OCI-LY7 (cell line): ENCODE measurements around the gene UBE2H. TPM values are rescaled to one million over a fixed set of nuclear protein-coding genes. Genes with fewer than 3 reads are reported as not detected.

Experiments used
- BruUV-seq: library from RNA; stranded (reverse); fragments of 400-500 nt; replicated peaks from 2 replicates; lab custom pipeline; 2021; lab: Mats Ljungman, UMichigan
- CTCF ChIA-PET: fragments of 300-600 bp; sonication (Branson Sonifier 250); formaldehyde crosslinking; loops from one replicate; lab custom pipeline; 2022; ENCODE audit warnings: antibody characterized with exemption; ENCODE audit not compliant: unreplicated experiment; lab: Charles Lee
- POLR2A ChIA-PET: fragments of 300-600 bp; sonication (Branson Sonifier 250); formaldehyde crosslinking; loops from one replicate; lab custom pipeline; 2022; ENCODE audit warnings: antibody characterized with exemption; lab: Charles Lee
- DNase-seq: peaks from one replicate; pipeline ENCODE4 v3.0.0-alpha.2; 2015; ENCODE audit warnings: low spot score
- H2AFZ ChIP-seq: fragments of 200-600 bp; sonication (generic), shearing (Covaris generic); 2 replicates; pipeline ENCODE4 v1.6.1; 2014; ENCODE audit warnings: mild to moderate bottlenecking, antibody characterized with exemption, low read length, moderate library complexity
- H3K27ac ChIP-seq: fragments of 200-600 bp; sonication (generic); 2 replicates; pipeline ENCODE4 v1.5.1; 2014; ENCODE audit warnings: mixed run types, low read depth, mild to moderate bottlenecking, moderate library complexity, low read length, inconsistent platforms; ENCODE audit not compliant: poor library complexity, severe bottlenecking
- H3K36me3 ChIP-seq: fragments of 200-600 bp; sonication (generic); 2 replicates; pipeline ENCODE4 v1.6.1; 2014; ENCODE audit warnings: mild to moderate bottlenecking, antibody characterized with exemption, low read length, moderate library complexity, mixed read lengths; ENCODE audit not compliant: insufficient read depth
- H3K4me1 ChIP-seq: fragments of 200-600 bp; sonication (generic); 2 replicates; pipeline ENCODE4 v1.5.1; 2014; ENCODE audit warnings: mild to moderate bottlenecking, low read length; ENCODE audit not compliant: insufficient read depth, poor library complexity, severe bottlenecking
- H3K4me2 ChIP-seq: fragments of 200-600 bp; sonication (generic); 2 replicates; pipeline ENCODE4 v1.6.1; 2014; ENCODE audit warnings: mild to moderate bottlenecking, low read length
- H3K4me3 ChIP-seq: fragments of 200-600 bp; sonication (generic); 2 replicates; pipeline ENCODE4 v1.5.1; 2014; ENCODE audit warnings: mild to moderate bottlenecking, low read depth, low read length; ENCODE audit not compliant: poor library complexity, severe bottlenecking
- H3K79me2 ChIP-seq: fragments of 200-600 bp; sonication (generic); 2 replicates; pipeline ENCODE4 v1.6.1; 2016; ENCODE audit warnings: low read depth, mild to moderate bottlenecking, low read length, moderate library complexity, mixed read lengths; ENCODE audit not compliant: insufficient read depth
- H3K9me2 ChIP-seq: fragments of 200-600 bp; sonication (generic); 2 replicates; pipeline ENCODE4 v1.6.1; 2016; ENCODE audit warnings: mild to moderate bottlenecking, low read length, mixed read lengths; ENCODE audit not compliant: insufficient read depth
- H3K9me3 ChIP-seq: fragments of 200-600 bp; sonication (generic); 2 replicates; pipeline ENCODE4 v1.6.1; 2014; ENCODE audit warnings: mild to moderate bottlenecking, mixed run types, low read length, mixed read lengths
- H4K20me1 ChIP-seq: fragments of 200-600 bp; sonication (generic); 2 replicates; pipeline ENCODE4 v1.6.1; 2014; ENCODE audit warnings: mild to moderate bottlenecking, antibody characterized with exemption, low read length, moderate library complexity, mixed read lengths; ENCODE audit not compliant: insufficient read depth
- CTCF ChIP-seq: fragments of 200-600 bp; sonication (generic); conservative IDR thresholded peaks from 2 replicates; pipeline ENCODE4 v1.5.1; 2014; ENCODE audit warnings: mild to moderate bottlenecking, antibody characterized with exemption, low read length, moderate library complexity, mixed read lengths
- EZH2phosphoT487 ChIP-seq: fragments of 200-600 bp; sonication (generic); IDR thresholded peaks from 2 replicates; pipeline ENCODE4 v1.6.1; 2018; ENCODE audit warnings: low read depth, borderline replicate concordance, mild to moderate bottlenecking, mixed run types, antibody characterized with exemption, low read length, moderate library complexity, mixed read lengths
- intact Hi-C: fragments of 100-400 bp; cut with micrococcal nuclease; formaldehyde crosslinking; loops from one replicate; pipeline ENCODE4 v1.10.0; 2022; ENCODE audit not compliant: unreplicated experiment
- total RNA-seq, 2 experiments: library from RNA; depleted of rRNA in 1 of 2; stranded (reverse); fragments of >200 nt in 1 of 2; shearing (Covaris generic) in 1 of 2; gene quantifications; 2 replicates each; pipeline ENCODE4 v1.2.3, GENCODE V29; 2014 to 2022

Gene UBE2H
- total RNA-seq, 2 experiments from 2014 or later = 12.7 to 35.3 TPM

- CTCF ChIA-PET = interaction anchor here (0.5 kb wide), 1 partner anchor 10 kb away, joined by 5 read pairs; no protein-coding TSS in a partner anchor
- BruUV-seq = no TSS peak
- Histone ChIP-seq H2AFZ (no peak overlapping the region), H3K36me3 (no peaks in the 10 kb centered on the region), H3K9me3 (no peaks in the 10 kb centered on the region), H3K79me2 (no peaks in the 10 kb centered on the region), H3K9me2 (no peaks in the 10 kb centered on the region), H3K27ac (no peak overlapping the region), H3K4me1 (no peaks in the 10 kb centered on the region), H3K4me3 (no peak overlapping the region), H3K4me2 (no peak overlapping the region), H4K20me1 (0 out of 2 replicates have a peak, but pooled peaks cover 3% of the 10 kb centered on the region)
- DNase-seq = no peak
- intact Hi-C loops = no loop called here
- POLR2A ChIA-PET = interaction anchor here (0.6 to 1.0 kb wide), 2 partner anchors 30 to 44 kb away, joined by 4 to 5 read pairs; no protein-coding TSS in a partner anchor
- TF ChIP-seq CTCF (no peak), EZH2phosphoT487 (no peak)
Measured at GRCh38 chr7:129886167-129886817, 66.5 kb downstream of the UBE2H start.

GRCh38 chr7:129884495-129884894 is 68.3 kb downstream of the UBE2H start:
- no peaks in the 10 kb centered on the region for H3K4me1 ChIP-seq
- 0 out of 2 replicates have a peak, but pooled peaks cover 3% of the 10 kb centered on the region for H4K20me1 ChIP-seq
- H3K4me2 ChIP-seq = no peak overlapping the region
- POLR2A ChIA-PET = interaction anchor here (0.7 kb wide), 1 partner anchor 723 kb away, joined by 4 read pairs; no protein-coding TSS in a partner anchor
- no peaks in the 10 kb centered on the region for H3K9me3 ChIP-seq
- H3K9me2 ChIP-seq = no peaks in the 10 kb centered on the region
- H3K36me3 ChIP-seq = no peaks in the 10 kb centered on the region
- intact Hi-C loops = no loop called here
- TF ChIP-seq CTCF = no peak
- no peak for TF ChIP-seq EZH2phosphoT487
- DNase-seq = no peak
- no peak overlapping the region for H3K27ac ChIP-seq
- CTCF ChIA-PET = interaction anchor here (0.6 kb wide), 1 partner anchor 117 kb away, joined by 3 read pairs; no protein-coding TSS in a partner anchor
- no TSS peak for BruUV-seq
- H3K4me3 ChIP-seq = no peak overlapping the region
- H2AFZ ChIP-seq = no peak overlapping the region
- no peaks in the 10 kb centered on the region for H3K79me2 ChIP-seq

GRCh38 chr7:129883151-129883550 is 69.6 kb downstream of the UBE2H start:
- no peaks in the 10 kb centered on the region for H3K36me3 ChIP-seq
- no peaks in the 10 kb centered on the region for H3K4me1 ChIP-seq
- H3K79me2 ChIP-seq = no peaks in the 10 kb centered on the region
- ChIA-PET POLR2A (interaction anchor here (0.6 kb wide), 2 partner anchors 14 to 48 kb away, joined by 5 to 6 read pairs; no protein-coding TSS in a partner anchor), CTCF (no interaction called here)
- intact Hi-C loops = no loop called here
- no peak overlapping the region for H2AFZ ChIP-seq
- no peak overlapping the region for H3K4me3 ChIP-seq
- H4K20me1 ChIP-seq = 0 out of 2 replicates have a peak, but pooled peaks cover 3% of the 10 kb centered on the region
- no peak for DNase-seq
- no peak overlapping the region for H3K4me2 ChIP-seq
- no peak overlapping the region for H3K27ac ChIP-seq
- BruUV-seq = no TSS peak
- TF ChIP-seq EZH2phosphoT487 (no peak), CTCF (no peak)
- H3K9me3 ChIP-seq = no peaks in the 10 kb centered on the region
- H3K9me2 ChIP-seq = no peaks in the 10 kb centered on the region
